ENCODE results near the gene CEP78.
"Not testable (repeated sequence)": the region's sequence is repeated elsewhere in the genome, so short reads cannot be mapped to it uniquely, and the experiment has no call there.

CEP78 gene

DNA sequence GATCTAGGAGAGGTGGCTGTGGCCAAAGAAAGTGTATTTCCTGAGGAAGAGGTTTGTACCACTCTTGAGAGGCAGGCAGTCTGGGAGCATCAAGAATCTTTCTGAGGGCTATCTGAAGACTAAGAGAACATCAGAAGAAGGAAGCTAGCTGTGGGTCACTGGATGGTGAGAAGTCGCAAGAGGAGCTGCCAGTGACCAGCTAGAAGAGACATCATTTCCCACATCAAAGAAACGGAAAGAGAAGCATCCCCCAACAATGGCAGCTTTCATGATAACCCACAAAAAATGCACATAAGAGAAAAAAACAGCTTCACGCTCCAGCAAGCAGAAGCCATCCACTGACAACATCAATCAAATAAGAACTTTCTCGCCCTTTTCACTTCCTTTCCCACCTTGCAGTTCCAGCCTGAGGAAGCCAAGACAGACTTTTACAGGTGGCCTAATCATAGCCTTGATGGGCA is 25.0 kb upstream of the CEP78 start:
- Histone ChIP-seq H3K4me3 (ENCODE audit: low read length) (no peak overlapping the region), H3K4me1 (ENCODE audit: control insufficient read depth, low read depth, low read length) (no peaks in the 10 kb centered on the region), H3K27me3 (ENCODE audit: control insufficient read depth, insufficient read depth, low read length) (no peaks in the 10 kb centered on the region), H3K36me3 (ENCODE audit: control insufficient read depth, low read depth, low read length) (no peaks in the 10 kb centered on the region), H3K27ac (ENCODE audit: low read length) (no peak overlapping the region), H3K9me3 (ENCODE audit: control insufficient read depth, low read depth, low read length) (no peaks in the 10 kb centered on the region), H3K9ac (ENCODE audit: low read length) (no peak overlapping the region)

DNA sequence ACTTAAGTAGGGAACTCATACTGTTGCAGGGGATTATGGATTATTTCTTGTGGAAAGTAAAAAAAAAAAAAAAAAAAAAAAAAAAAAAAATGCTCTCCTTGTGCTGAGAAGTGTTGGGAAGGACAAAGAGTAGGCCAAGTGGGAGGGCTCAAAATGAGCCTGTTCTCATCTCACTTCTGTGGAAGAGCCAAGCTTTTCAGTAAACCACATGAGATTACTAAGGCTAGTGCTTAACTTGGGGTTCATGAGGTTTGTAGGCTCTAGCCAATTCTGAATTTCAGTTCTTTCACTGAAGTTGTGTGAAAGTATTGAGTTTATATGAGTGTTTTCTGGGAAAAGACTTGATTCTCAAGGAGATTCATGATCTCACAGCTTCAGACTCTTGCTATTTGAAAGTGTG is 23.0 kb upstream of the CEP78 start:
- Histone ChIP-seq H3K27me3 (ENCODE audit: control insufficient read depth, insufficient read depth, low read length) (no peaks in the 10 kb centered on the region), H3K9me3 (ENCODE audit: control insufficient read depth, low read depth, low read length) (no peaks in the 10 kb centered on the region), H3K27ac (ENCODE audit: low read length) (no peak overlapping the region), H3K4me3 (ENCODE audit: low read length) (no peak overlapping the region), H3K4me1 (ENCODE audit: control insufficient read depth, low read depth, low read length) (no peaks in the 10 kb centered on the region), H3K36me3 (ENCODE audit: control insufficient read depth, low read depth, low read length) (no peaks in the 10 kb centered on the region), H3K9ac (ENCODE audit: low read length) (no peak overlapping the region)

DNA sequence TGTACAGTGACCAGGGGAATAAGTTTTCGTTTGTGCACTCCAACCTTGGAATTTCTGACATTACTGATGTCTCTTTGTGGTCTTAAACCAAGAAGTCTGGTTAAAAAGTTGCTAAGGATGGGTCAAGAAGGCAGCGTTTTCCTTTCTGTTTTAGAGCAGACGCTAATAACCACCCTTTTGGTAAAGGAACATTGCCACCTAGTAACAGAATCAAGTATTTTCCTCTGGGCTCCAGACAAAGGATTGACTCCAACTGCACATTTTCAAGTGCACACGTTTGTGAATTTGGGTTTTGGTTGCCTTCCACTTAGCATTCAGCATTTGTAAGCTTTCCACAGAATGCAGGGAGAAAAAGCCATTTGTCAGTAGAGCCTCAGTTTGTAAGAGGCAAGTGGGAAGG is 22.2 kb upstream of the CEP78 start:
- Histone ChIP-seq H3K27ac (ENCODE audit: low read length) (no peak overlapping the region), H3K9ac (ENCODE audit: low read length) (no peak overlapping the region), H3K36me3 (ENCODE audit: control insufficient read depth, low read depth, low read length) (no peaks in the 10 kb centered on the region), H3K9me3 (ENCODE audit: control insufficient read depth, low read depth, low read length) (no peaks in the 10 kb centered on the region), H3K4me1 (ENCODE audit: control insufficient read depth, low read depth, low read length) (no peaks in the 10 kb centered on the region), H3K4me3 (ENCODE audit: low read length) (no peak overlapping the region), H3K27me3 (ENCODE audit: control insufficient read depth, insufficient read depth, low read length) (no peaks in the 10 kb centered on the region)

DNA sequence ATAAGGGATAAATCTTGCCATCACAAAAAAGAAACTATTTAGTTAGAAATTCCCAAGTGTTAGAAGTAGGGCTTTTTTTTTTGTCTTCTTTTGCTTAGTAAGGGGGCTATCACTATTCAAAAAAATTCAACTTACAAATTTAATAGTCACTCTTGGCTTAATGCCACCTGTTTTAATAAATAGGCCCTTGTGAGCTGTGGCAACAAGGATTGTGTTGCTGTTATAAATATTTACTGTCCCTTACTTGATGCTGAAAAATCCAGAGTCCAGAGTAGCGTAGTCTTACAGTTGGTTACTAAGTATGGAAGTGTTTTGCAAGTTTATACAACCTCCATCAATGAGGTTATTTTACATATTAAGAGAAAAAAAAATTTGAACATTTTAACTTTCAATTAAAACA is 21.4 kb upstream of the CEP78 start:
- no peak overlapping the region for H3K9ac ChIP-seq (ENCODE audit: low read length)
- H3K9me3 ChIP-seq (ENCODE audit: control insufficient read depth, low read depth, low read length) = no peaks in the 10 kb centered on the region
- H3K36me3 ChIP-seq (ENCODE audit: control insufficient read depth, low read depth, low read length) = no peaks in the 10 kb centered on the region
- no peaks in the 10 kb centered on the region for H3K27me3 ChIP-seq (ENCODE audit: control insufficient read depth, insufficient read depth, low read length)
- no peak overlapping the region for H3K27ac ChIP-seq (ENCODE audit: low read length)
- H3K4me1 ChIP-seq (ENCODE audit: control insufficient read depth, low read depth, low read length) = no peaks in the 10 kb centered on the region
- no peak overlapping the region for H3K4me3 ChIP-seq (ENCODE audit: low read length)

DNA sequence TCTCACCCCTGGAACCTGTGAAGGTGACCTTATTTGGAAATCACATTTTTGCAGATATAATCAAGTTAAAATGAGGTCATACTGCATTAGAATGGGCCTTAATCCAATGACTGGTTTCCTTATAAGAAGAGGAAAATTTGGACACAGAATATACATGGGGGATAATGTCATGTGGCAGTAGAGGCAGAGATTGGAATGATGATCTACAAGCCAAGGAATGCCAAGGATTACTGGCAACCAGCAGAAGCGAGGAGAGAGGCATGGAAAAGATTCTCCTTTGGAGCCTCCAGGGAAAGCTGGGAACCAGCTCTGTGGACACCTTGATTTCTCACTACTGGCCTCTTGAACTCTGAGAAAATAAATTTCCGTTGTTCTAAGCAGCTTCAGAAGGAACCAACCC is 20.2 kb upstream of the CEP78 start:
- Histone ChIP-seq H3K9me3 (ENCODE audit: control insufficient read depth, low read depth, low read length) (no peaks in the 10 kb centered on the region), H3K4me3 (ENCODE audit: low read length) (no peak overlapping the region), H3K27ac (ENCODE audit: low read length) (no peak overlapping the region), H3K9ac (ENCODE audit: low read length) (no peak overlapping the region), H3K36me3 (ENCODE audit: control insufficient read depth, low read depth, low read length) (no peaks in the 10 kb centered on the region), H3K4me1 (ENCODE audit: control insufficient read depth, low read depth, low read length) (no peaks in the 10 kb centered on the region), H3K27me3 (ENCODE audit: control insufficient read depth, insufficient read depth, low read length) (no peaks in the 10 kb centered on the region)

DNA sequence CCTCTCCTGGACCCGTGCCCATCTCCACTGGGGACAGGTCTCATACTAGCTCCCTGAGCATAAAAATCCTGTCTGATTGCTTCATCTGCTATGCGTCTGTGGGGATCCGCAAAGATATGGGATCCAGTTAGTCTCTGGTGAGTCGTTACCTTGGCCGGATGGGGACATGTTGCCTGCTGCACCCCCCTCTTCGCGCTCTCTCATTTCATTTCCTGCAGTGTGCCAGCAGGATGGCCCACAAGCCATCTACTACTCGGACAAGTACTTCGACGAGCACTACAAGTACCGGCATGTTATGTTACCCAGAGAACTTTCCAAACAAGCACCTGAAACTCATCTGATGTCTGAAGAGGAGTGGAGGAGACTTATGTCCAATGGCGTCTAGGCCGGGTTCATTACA is 17.0 kb upstream of the CEP78 start:
- Histone ChIP-seq H3K4me3 (ENCODE audit: low read length) (no peak overlapping the region), H3K27me3 (ENCODE audit: control insufficient read depth, insufficient read depth, low read length) (no peaks in the 10 kb centered on the region), H3K27ac (ENCODE audit: low read length) (no peak overlapping the region), H3K9ac (ENCODE audit: low read length) (no peak overlapping the region), H3K36me3 (ENCODE audit: control insufficient read depth, low read depth, low read length) (no peaks in the 10 kb centered on the region), H3K9me3 (ENCODE audit: control insufficient read depth, low read depth, low read length) (no peaks in the 10 kb centered on the region), H3K4me1 (ENCODE audit: control insufficient read depth, low read depth, low read length) (no peaks in the 10 kb centered on the region)

DNA sequence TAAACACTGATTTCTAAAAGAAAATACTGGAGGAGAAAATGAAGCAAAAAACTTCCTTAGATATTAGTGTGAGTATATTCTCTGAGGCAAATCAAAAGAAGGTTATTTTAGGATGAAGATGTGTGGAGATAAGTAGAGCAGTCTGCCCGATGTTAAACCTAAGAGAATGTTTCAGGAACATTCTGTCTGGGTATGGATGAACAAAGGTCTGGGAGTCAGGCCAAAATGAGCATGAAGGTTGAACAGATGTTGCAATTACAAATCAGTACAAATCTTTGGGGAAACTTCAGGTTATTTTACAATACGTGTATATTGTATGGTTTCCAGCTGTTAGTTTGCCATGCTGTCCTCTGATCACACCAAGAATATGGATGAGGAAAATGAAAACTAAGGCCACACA is 14.4 kb upstream of the CEP78 start:
- H3K4me3 ChIP-seq (ENCODE audit: low read length) = no peak overlapping the region
- no peaks in the 10 kb centered on the region for H3K4me1 ChIP-seq (ENCODE audit: control insufficient read depth, low read depth, low read length)
- no peaks in the 10 kb centered on the region for H3K9me3 ChIP-seq (ENCODE audit: control insufficient read depth, low read depth, low read length)
- H3K27me3 ChIP-seq (ENCODE audit: control insufficient read depth, insufficient read depth, low read length) = no peaks in the 10 kb centered on the region
- no peak overlapping the region for H3K27ac ChIP-seq (ENCODE audit: low read length)
- H3K36me3 ChIP-seq (ENCODE audit: control insufficient read depth, low read depth, low read length) = no peaks in the 10 kb centered on the region
- no peak overlapping the region for H3K9ac ChIP-seq (ENCODE audit: low read length)

DNA sequence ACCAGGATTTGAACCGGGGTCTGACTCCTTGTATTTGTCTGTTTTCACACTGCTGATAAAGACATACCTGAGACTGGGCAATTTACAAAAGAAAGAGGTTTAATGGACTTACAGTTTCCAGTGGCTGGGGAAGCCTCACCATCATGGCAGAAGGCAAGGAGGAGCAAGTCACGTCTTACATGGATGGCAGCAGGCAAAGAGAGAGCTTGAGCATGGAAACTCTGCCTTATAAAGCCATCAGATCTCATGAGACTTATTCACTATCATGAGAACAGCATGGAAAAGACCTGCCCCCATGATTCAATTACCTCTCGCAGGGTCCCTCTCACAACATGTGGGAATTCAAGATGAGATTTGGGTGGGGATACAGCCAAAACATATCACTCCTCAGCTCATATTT is 14.0 kb upstream of the CEP78 start:
- H3K4me1 ChIP-seq (ENCODE audit: control insufficient read depth, low read depth, low read length); H3K4me3 ChIP-seq (ENCODE audit: low read length); H3K9ac ChIP-seq (ENCODE audit: low read length): not testable (repeated sequence)

DNA sequence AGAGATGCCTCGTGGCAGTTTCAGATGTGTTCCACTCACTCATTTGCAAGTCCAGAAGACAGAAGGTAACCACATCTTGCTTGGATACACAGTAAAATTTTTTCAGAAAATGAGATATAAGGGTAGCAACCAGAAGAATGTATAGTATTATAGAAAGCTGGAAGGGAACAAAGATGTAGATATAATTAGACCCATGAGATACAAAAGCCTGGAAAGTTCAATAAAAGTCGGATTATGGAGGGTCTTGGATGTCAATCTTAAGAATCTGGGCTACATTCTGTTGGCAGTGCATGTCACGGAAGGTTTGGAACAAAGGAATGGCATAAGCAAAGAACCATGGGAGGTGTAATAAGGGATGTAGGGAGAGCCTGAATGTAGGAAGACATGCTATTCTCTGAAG is 5.1 kb upstream of the CEP78 start:
- H3K9me3 ChIP-seq (ENCODE audit: control insufficient read depth, low read depth, low read length) = no peaks in the 10 kb centered on the region
- no peak overlapping the region for H3K9ac ChIP-seq (ENCODE audit: low read length)
- H3K27me3 ChIP-seq (ENCODE audit: control insufficient read depth, insufficient read depth, low read length) = no peaks in the 10 kb centered on the region
- peaks cover 7% of the 10 kb centered on the region for H3K4me1 ChIP-seq (ENCODE audit: control insufficient read depth, low read depth, low read length)
- H3K27ac ChIP-seq (ENCODE audit: low read length) = no peak overlapping the region
- no peak overlapping the region for H3K4me3 ChIP-seq (ENCODE audit: low read length)
- no peaks in the 10 kb centered on the region for H3K36me3 ChIP-seq (ENCODE audit: control insufficient read depth, low read depth, low read length)

More for the DNA sequence above, 14.0 kb upstream of the CEP78 start:
- not testable (repeated sequence) for H3K9me3 ChIP-seq (ENCODE audit: control insufficient read depth, low read depth, low read length); H3K27ac ChIP-seq (ENCODE audit: low read length); H3K36me3 ChIP-seq (ENCODE audit: control insufficient read depth, low read depth, low read length); H3K27me3 ChIP-seq (ENCODE audit: control insufficient read depth, insufficient read depth, low read length)

DNA sequence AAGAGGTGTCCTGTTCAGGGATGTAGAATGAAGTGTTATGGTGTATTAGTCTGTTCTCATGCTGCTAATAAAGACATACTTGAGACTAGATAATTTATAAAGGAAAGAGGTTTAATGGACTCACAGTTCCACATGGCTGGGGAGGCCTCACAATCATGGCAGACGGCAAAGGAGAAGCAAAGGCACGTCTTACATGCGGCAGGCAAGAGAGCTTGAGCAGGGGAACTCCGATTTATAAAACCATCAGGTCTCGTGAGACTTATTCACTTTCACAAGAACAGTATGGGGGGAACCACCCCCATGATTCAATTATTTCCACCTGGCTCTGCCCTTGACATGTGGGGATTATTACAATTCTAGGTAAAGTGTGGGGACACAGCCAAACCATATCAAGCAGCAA is 3.4 kb upstream of the CEP78 start:
- H3K27me3 ChIP-seq (ENCODE audit: control insufficient read depth, insufficient read depth, low read length); H3K27ac ChIP-seq (ENCODE audit: low read length); H3K4me3 ChIP-seq (ENCODE audit: low read length); H3K9me3 ChIP-seq (ENCODE audit: control insufficient read depth, low read depth, low read length); H3K36me3 ChIP-seq (ENCODE audit: control insufficient read depth, low read depth, low read length); H3K9ac ChIP-seq (ENCODE audit: low read length): not testable (repeated sequence)
- H3K4me1 ChIP-seq (ENCODE audit: control insufficient read depth, low read depth, low read length) = peaks cover 11% of the 10 kb centered on the region

DNA sequence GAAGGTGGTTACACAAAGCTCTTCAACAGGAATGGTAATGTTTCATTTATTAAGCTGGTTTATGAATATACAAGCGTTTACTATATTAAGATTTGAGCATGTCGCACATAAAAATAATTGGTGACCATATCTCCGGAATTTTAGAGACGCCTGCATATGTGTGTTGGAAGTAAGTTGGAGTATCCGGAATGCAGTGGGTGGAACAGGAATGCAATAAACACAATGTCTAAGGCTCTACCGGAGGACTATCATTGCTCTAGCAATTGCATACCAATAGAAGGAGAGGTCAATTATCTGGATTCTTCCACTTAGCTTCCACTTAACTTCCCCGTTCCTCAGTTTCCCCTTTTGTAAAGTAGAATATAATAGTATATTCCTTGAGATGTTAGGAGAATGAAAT is 1.1 kb upstream of the CEP78 start:
- H3K4me3 ChIP-seq (ENCODE audit: low read length) = peak overlapping the region; percentile 94
- peaks cover 15% of the 10 kb centered on the region for H3K4me1 ChIP-seq (ENCODE audit: control insufficient read depth, low read depth, low read length)
- H3K36me3 ChIP-seq (ENCODE audit: control insufficient read depth, low read depth, low read length) = no peaks in the 10 kb centered on the region
- H3K27ac ChIP-seq (ENCODE audit: low read length) = no peak overlapping the region
- H3K9me3 ChIP-seq (ENCODE audit: control insufficient read depth, low read depth, low read length) = no peaks in the 10 kb centered on the region
- H3K9ac ChIP-seq (ENCODE audit: low read length) = peak overlapping the region; percentile 67
- no peaks in the 10 kb centered on the region for H3K27me3 ChIP-seq (ENCODE audit: control insufficient read depth, insufficient read depth, low read length)

DNA sequence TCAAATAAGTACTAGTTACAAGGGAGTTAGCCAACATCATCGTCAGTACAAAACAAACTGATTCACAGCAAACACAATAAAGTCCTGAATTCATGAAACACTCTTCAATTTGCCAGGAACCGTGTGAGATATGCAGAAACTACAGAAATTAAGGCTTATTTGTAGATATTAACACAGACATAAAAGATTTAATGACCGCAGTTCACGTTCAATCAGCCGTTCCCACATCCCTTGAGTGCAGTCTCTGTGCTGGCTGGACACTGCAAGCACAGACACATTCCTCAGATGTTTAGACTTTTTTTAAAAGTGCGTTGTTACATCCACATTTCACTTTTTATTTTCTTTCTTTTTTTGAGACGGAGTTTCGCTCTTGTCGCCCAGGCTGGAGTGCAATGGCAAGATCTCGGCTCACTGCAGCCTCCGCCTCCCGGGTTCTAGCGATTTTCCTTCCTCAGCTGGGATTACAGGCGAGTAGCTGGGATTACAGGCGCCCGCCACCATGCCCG is 566 bp upstream of the CEP78 start:
- Histone ChIP-seq H3K27ac (ENCODE audit: low read length) (no peak overlapping the region), H3K27me3 (ENCODE audit: control insufficient read depth, insufficient read depth, low read length) (no peaks in the 10 kb centered on the region), H3K36me3 (ENCODE audit: control insufficient read depth, low read depth, low read length) (peaks cover 5% of the 10 kb centered on the region), H3K4me3 (ENCODE audit: low read length) (peak overlapping the region; percentile 94), H3K9me3 (ENCODE audit: control insufficient read depth, low read depth, low read length) (no peaks in the 10 kb centered on the region), H3K4me1 (ENCODE audit: control insufficient read depth, low read depth, low read length) (peaks cover 15% of the 10 kb centered on the region), H3K9ac (ENCODE audit: low read length) (peak overlapping the region; percentile 67)
